ENCODE data around the gene HEXA. TPM values are rescaled to one million over a fixed set of nuclear protein-coding genes. Genes with fewer than 3 reads are reported as not detected.
A peak's percentile ranks its signal among the peaks of the same experiment; 100 is the strongest.

The HEXA gene
- total RNA-seq, 1 experiment from 2014 or later = 199 TPM

DNA sequence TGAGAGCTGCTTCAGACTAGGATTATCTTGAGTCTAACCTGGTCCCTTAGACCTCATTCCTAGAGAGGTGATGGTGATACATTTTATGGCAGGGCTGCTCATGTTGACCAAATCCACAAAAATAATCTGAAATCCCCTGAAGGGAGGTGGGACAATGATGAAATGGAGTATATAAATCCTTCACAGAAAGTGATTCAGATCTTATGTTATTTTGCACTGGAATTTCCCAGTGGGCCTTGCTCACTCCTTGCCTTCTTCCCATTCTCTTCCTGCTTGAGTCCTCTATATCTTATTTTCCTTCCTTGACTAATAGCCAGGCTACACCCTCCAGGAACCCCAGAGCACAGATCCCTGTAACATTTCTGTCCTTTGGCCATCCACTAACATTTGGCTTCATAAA is 11.9 kb upstream of the HEXA start:
- no peak for DNase-seq (ENCODE audit: low read depth, low spot score)
- no peak for ATAC-seq
- Histone ChIP-seq H3K36me3 (ENCODE audit: control insufficient read depth, insufficient read depth, low read length) (no peaks in the 10 kb centered on the region), H3K9me3 (ENCODE audit: control insufficient read depth, insufficient read depth, low read depth, low read length) (no peaks in the 10 kb centered on the region), H3K27me3 (ENCODE audit: control insufficient read depth, insufficient read depth, low read length) (peaks cover 2% of the 10 kb centered on the region; the same call in 1 of the 2 replicates), H3K4me3 (ENCODE audit: low read depth in 2 of 2, low read length in 2 of 2) (no peak overlapping the region), H3K27ac (ENCODE audit: low read length) (no peak overlapping the region), H3K4me1 (ENCODE audit: control insufficient read depth, insufficient read depth, low read length) (no peaks in the 10 kb centered on the region)
- intact Hi-C loops (cut with micrococcal nuclease; ENCODE audit: unreplicated experiment) = no loop called here
- TF ChIP-seq, protein P1, sequence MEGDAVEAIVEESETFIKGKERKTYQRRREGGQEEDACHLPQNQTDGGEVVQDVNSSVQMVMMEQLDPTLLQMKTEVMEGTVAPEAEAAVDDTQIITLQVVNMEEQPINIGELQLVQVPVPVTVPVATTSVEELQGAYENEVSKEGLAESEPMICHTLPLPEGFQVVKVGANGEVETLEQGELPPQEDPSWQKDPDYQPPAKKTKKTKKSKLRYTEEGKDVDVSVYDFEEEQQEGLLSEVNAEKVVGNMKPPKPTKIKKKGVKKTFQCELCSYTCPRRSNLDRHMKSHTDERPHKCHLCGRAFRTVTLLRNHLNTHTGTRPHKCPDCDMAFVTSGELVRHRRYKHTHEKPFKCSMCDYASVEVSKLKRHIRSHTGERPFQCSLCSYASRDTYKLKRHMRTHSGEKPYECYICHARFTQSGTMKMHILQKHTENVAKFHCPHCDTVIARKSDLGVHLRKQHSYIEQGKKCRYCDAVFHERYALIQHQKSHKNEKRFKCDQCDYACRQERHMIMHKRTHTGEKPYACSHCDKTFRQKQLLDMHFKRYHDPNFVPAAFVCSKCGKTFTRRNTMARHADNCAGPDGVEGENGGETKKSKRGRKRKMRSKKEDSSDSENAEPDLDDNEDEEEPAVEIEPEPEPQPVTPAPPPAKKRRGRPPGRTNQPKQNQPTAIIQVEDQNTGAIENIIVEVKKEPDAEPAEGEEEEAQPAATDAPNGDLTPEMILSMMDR (IDR thresholded peaks at IDR 0.05) = no peak
- TF ChIP-seq POLR2AphosphoS5 (IDR thresholded peaks at IDR 0.05; ENCODE audit: low read depth, low read length) = no peak
- in situ Hi-C loops (cut with HindIII; ENCODE audit: low pct_unique_long_range_greater_than_20kb, low sequenced_read_pairs) = no loop called here
- ChIA-PET CTCF (no interaction called here), POLR2A (no interaction called here)
- BruUV-seq (replicated peaks) = no TSS peak

DNA sequence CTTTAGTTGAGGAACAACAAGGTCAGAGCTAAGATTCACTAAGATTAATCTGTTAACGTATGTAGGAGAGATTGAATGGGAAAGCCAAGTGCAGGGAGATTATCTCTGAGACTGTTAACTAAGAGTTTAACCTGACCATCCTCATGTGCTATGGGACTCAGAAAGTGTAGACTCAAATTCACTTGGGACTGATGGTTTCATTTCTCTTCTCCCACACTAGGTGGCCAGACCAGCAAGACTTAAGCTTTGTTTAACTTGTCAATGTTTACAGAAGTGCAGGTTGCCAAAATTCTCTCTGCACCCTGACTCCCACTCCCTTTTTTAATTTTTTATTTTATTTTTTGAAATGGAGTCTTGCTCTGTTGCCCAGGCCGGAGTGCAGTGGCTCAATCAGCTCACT is 6.3 kb upstream of the HEXA start:
- DNase-seq (ENCODE audit: low read depth, low spot score) = peak; percentile 5
- in situ Hi-C loops (cut with HindIII; ENCODE audit: low pct_unique_long_range_greater_than_20kb, low sequenced_read_pairs) = no loop called here

DNA sequence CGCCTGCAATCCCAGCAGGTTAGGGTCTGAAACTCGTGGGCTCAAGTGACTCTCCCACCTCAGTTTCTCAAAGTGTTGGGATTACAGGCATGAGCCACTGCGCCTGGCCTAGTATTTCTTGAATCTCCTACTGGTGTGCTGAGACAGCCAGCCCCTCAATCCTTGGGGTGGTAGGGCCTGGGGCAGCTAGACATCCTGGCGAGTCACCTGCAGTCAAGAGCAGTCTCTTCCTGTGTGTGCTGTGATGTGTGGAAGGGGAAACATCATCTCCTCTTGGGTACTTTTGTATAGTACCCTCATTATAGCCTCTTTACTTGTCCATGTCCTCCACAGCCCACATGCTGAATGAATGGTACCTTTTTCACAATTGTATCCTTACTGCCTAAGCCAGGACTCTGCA is 4.9 kb upstream of the HEXA start:
- CTCF ChIA-PET = no interaction called here
- POLR2A ChIA-PET = no interaction called here
- intact Hi-C loops (cut with micrococcal nuclease; ENCODE audit: unreplicated experiment) = no loop called here
- BruUV-seq (replicated peaks) = no TSS peak
- no peak overlapping the region for H3K27ac ChIP-seq (ENCODE audit: low read length)
- DNase-seq (ENCODE audit: low read depth, low spot score) (no peak), ATAC-seq (no peak)
- H3K9me3 ChIP-seq (ENCODE audit: control insufficient read depth, insufficient read depth, low read depth, low read length) = no peaks in the 10 kb centered on the region
- 0 out of 2 replicates have a peak, but pooled peaks cover 4% of the 10 kb centered on the region for H3K4me1 ChIP-seq (ENCODE audit: control insufficient read depth, insufficient read depth, low read length)
- peaks cover 2% of the 10 kb centered on the region; the same call in 1 of the 2 replicates for H3K27me3 ChIP-seq (ENCODE audit: control insufficient read depth, insufficient read depth, low read length)
- no peaks in the 10 kb centered on the region for H3K36me3 ChIP-seq (ENCODE audit: control insufficient read depth, insufficient read depth, low read length)
- TF ChIP-seq SIN3A (IDR thresholded peaks at IDR 0.05; ENCODE audit: borderline replicate concordance, insufficient read depth, low read depth, low read length) (no peak), TCF7L2 (IDR thresholded peaks at IDR 0.05; ENCODE audit: low read depth, low read length) (no peak), POLR2AphosphoS5 (IDR thresholded peaks at IDR 0.05; ENCODE audit: low read depth, low read length) (no peak)
- TF ChIP-seq, protein P2, sequence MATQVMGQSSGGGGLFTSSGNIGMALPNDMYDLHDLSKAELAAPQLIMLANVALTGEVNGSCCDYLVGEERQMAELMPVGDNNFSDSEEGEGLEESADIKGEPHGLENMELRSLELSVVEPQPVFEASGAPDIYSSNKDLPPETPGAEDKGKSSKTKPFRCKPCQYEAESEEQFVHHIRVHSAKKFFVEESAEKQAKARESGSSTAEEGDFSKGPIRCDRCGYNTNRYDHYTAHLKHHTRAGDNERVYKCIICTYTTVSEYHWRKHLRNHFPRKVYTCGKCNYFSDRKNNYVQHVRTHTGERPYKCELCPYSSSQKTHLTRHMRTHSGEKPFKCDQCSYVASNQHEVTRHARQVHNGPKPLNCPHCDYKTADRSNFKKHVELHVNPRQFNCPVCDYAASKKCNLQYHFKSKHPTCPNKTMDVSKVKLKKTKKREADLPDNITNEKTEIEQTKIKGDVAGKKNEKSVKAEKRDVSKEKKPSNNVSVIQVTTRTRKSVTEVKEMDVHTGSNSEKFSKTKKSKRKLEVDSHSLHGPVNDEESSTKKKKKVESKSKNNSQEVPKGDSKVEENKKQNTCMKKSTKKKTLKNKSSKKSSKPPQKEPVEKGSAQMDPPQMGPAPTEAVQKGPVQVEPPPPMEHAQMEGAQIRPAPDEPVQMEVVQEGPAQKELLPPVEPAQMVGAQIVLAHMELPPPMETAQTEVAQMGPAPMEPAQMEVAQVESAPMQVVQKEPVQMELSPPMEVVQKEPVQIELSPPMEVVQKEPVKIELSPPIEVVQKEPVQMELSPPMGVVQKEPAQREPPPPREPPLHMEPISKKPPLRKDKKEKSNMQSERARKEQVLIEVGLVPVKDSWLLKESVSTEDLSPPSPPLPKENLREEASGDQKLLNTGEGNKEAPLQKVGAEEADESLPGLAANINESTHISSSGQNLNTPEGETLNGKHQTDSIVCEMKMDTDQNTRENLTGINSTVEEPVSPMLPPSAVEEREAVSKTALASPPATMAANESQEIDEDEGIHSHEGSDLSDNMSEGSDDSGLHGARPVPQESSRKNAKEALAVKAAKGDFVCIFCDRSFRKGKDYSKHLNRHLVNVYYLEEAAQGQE (IDR thresholded peaks at IDR 0.05; ENCODE audit: insufficient read depth in 1 of 2, low read depth in 2 of 2, low read length in 1 of 2) = no peak
- TF ChIP-seq, protein P1 (IDR thresholded peaks at IDR 0.05) = no peak
- no peak overlapping the region for H3K4me3 ChIP-seq (ENCODE audit: low read depth in 2 of 2, low read length in 2 of 2)
- in situ Hi-C loops (cut with HindIII; ENCODE audit: low pct_unique_long_range_greater_than_20kb, low sequenced_read_pairs) = no loop called here

More for the DNA sequence above, 6.3 kb upstream of the HEXA start:
- CTCF ChIA-PET = interaction anchor here (0.5 kb wide), 2 partner anchors 41 to 150 kb away, joined by 4 to 8 read pairs; no protein-coding TSS in a partner anchor
- ATAC-seq = 0 out of 2 replicates have a peak, but pooled peaks have one; percentile 57
- TF ChIP-seq, protein P1 (IDR thresholded peaks at IDR 0.05) = peak; percentile 34; the same call in 1 of the 2 replicates
- no peak for TF ChIP-seq TCF7L2 (IDR thresholded peaks at IDR 0.05; ENCODE audit: low read depth, low read length)
- no peaks in the 10 kb centered on the region for H3K9me3 ChIP-seq (ENCODE audit: control insufficient read depth, insufficient read depth, low read depth, low read length)
- intact Hi-C loops (cut with micrococcal nuclease; ENCODE audit: unreplicated experiment) = no loop called here
- no TSS peak for BruUV-seq (replicated peaks)
- H3K27me3 ChIP-seq (ENCODE audit: control insufficient read depth, insufficient read depth, low read length) = peaks cover 2% of the 10 kb centered on the region; the same call in 1 of the 2 replicates
- H3K4me3 ChIP-seq (ENCODE audit: low read depth in 2 of 2, low read length in 2 of 2) = no peak overlapping the region
- H3K36me3 ChIP-seq (ENCODE audit: control insufficient read depth, insufficient read depth, low read length) = no peaks in the 10 kb centered on the region
- POLR2A ChIA-PET = interaction anchor here (0.6 to 0.7 kb wide), 2 partner anchors 249 to 751 kb away, joined by 3 to 6 read pairs; no protein-coding TSS in a partner anchor
- H3K27ac ChIP-seq (ENCODE audit: low read length) = no peak overlapping the region
- H3K4me1 ChIP-seq (ENCODE audit: control insufficient read depth, insufficient read depth, low read length) = no peaks in the 10 kb centered on the region

Measured in Panc1 (cell line).